ENCODE data around the gene C4orf51.

DNA sequence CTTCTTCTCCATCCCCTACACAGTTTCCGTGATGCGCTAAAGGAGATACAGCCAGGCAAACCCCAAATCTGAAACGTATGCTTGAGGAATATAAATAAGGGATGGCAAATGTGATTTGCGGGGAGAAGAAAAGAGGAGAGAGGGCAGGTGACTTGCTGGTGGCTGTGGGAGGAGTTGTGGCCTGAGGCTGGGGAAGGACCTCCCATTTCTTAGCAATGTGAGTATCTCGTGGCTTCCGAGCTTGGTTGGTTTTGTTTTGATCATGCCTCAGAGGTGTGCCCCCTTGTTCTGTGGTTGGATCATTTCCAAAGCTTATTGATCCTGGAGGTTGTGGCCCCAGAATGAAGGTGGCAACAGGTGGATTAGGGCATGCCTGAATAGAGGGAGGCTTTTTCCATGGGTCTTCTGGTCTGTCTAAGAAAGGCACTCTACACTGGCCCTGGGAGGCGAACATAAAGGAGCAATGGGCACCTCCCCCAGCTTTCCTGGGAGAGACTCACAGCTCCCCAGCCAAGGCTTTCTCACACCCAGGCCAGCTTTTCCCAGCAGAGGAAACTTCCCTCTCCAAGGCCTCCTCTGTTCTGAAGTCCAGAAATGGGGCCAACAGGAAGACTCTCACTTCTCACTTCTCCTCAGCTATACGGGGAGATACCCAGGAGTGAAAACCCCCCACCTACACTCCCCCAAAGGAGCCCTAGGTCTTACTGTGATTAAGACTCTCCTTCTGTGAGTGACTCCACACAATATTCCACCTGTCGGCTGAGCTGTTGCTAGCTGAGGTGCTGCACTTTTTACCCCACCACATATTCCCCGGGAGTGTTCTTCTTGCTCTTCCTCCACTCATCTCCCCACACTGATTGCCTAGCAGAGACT lies 40.0 kb downstream of the C4orf51 start:
- TF ChIP-seq CTCF (conservative IDR thresholded peaks at IDR 0.05), result no peak
- TF ChIP-seq ZFX (IDR thresholded peaks at IDR 0.05), result no peak

All from C4-2B (cell line).